ENCODE measurements around the gene IGFBP6.

DNA sequence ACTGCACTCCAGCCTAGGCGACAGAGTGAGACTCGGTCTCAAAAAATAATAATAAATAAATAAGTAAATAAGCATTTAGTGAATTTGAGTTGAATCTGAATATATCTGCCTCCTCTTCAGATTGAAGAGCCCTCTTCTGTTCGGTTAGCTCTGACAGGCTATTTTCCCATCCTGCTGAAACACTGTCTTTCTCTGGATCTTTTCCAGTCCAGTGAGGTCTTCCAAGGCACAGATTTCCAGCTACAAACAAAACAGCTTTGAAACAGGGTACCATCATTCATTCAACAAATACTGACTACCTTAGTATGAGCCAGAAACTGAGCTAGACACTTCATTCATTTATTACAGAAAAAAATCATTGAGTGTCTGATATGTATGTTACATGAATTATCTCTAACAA is 11.1 kb upstream of the IGFBP6 start:
- TF ChIP-seq, protein P1, sequence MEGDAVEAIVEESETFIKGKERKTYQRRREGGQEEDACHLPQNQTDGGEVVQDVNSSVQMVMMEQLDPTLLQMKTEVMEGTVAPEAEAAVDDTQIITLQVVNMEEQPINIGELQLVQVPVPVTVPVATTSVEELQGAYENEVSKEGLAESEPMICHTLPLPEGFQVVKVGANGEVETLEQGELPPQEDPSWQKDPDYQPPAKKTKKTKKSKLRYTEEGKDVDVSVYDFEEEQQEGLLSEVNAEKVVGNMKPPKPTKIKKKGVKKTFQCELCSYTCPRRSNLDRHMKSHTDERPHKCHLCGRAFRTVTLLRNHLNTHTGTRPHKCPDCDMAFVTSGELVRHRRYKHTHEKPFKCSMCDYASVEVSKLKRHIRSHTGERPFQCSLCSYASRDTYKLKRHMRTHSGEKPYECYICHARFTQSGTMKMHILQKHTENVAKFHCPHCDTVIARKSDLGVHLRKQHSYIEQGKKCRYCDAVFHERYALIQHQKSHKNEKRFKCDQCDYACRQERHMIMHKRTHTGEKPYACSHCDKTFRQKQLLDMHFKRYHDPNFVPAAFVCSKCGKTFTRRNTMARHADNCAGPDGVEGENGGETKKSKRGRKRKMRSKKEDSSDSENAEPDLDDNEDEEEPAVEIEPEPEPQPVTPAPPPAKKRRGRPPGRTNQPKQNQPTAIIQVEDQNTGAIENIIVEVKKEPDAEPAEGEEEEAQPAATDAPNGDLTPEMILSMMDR (IDR thresholded peaks at IDR 0.05): no peak
- TF ChIP-seq POLR2A (IDR thresholded peaks at IDR 0.05): no peak

Data from right lobe of liver (tissue), 4 donors.